NOMO-1 treated with DMSO at 0.1 percent for 48 hours (cell line): ENCODE results near the gene MTHFD2L.

ENCODE experiments used
- DNase-seq: peaks from one replicate; lab custom pipeline; 2025; ENCODE audit not compliant: unreplicated experiment; lab: John Stamatoyannopoulos, UW

MTHFD2L gene

GRCh38 chr4:74293558-74293957, 135.6 kb downstream of the MTHFD2L start:
- no peak for DNase-seq

GRCh38 chr4:74294681-74295080, 136.8 kb downstream of the MTHFD2L start:
- DNase-seq = no peak

GRCh38 chr4:74297539-74297938, 139.6 kb downstream of the MTHFD2L start:
- no peak for DNase-seq

GRCh38 chr4:74304095-74304625, 146.2 kb downstream of the MTHFD2L start:
- no peak for DNase-seq

- DNase-seq = no peak
Measured at GRCh38 chr4:74305000-74305399, 147.1 kb downstream of the MTHFD2L start.

- DNase-seq = no peak
Measured at GRCh38 chr4:74307170-74307569, 149.3 kb downstream of the MTHFD2L start.

- no peak for DNase-seq
Measured at GRCh38 chr4:74308215-74308614, 150.3 kb downstream of the MTHFD2L start, which contains the start of gene EPGN. EPGN (plus strand) TSS chr4:74308470; CDS start chr4:74308534, 64 bp downstream.

GRCh38 chr4:74309223-74309622, 151.3 kb downstream of the MTHFD2L start:
- DNase-seq = peak; percentile 49

GRCh38 chr4:74311696-74312313, 153.9 kb downstream of the MTHFD2L start:
- DNase-seq = peak; percentile 49

- no peak for DNase-seq
Measured at GRCh38 chr4:74314329-74314728, 156.4 kb downstream of the MTHFD2L start.

GRCh38 chr4:74314944-74315343, 157.0 kb downstream of the MTHFD2L start:
- DNase-seq = no peak

- peak; percentile 11 for DNase-seq
Measured at GRCh38 chr4:74315376-74315775, 157.5 kb downstream of the MTHFD2L start.

GRCh38 chr4:74316397-74316796, 158.5 kb downstream of the MTHFD2L start:
- DNase-seq = no peak

- no peak for DNase-seq
Measured at GRCh38 chr4:74317616-74318246, 159.8 kb downstream of the MTHFD2L start.

GRCh38 chr4:74318276-74318675, 160.4 kb downstream of the MTHFD2L start:
- no peak for DNase-seq

GRCh38 chr4:74319470-74319869, 161.6 kb downstream of the MTHFD2L start:
- DNase-seq = no peak

- DNase-seq = peak; percentile 78
Measured at GRCh38 chr4:74320559-74321118, 162.7 kb downstream of the MTHFD2L start.

GRCh38 chr4:74322301-74322700, 164.4 kb downstream of the MTHFD2L start:
- no peak for DNase-seq

- DNase-seq = no peak
Measured at GRCh38 chr4:74323663-74324062, 165.7 kb downstream of the MTHFD2L start.

GRCh38 chr4:74324262-74324661, 166.3 kb downstream of the MTHFD2L start:
- DNase-seq = no peak

GRCh38 chr4:74325886-74326285, 168.0 kb downstream of the MTHFD2L start:
- no peak for DNase-seq

- DNase-seq = no peak
Measured at GRCh38 chr4:74327762-74328161, 169.8 kb downstream of the MTHFD2L start.
